Measurements from ENCODE around the gene ACAA1.

DNA sequence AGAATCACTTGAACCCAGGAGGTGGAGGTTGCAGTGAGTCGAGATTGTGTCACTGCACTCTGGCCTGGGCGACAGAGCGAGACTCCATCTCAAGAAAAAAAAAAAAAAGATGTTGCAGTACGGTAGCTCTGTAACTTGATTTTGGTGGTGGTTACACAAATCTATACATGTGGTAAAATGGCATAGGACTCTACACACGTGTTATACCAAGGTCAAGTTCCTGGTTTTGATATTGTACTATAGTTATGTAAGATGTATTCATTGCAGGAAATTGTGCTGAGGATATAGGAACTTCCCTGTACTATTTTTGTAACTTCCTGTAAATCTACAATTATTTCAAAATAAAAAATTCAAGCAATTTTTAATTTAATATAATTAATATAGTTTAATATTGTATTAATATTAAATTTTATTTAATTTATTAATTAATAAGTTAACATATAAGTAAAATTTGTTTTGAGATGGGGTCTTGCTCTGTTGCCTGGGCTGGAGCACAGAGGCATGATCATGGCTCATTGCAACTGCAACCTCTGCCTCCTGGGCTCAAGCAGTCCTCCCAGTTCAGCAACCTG is 11.5 kb upstream of the ACAA1 start:
- TF ChIP-seq ZNF274 (IDR thresholded peaks at IDR 0.05; ENCODE audit: low read depth, low read length) (no peak), SUZ12 (IDR thresholded peaks at IDR 0.05; ENCODE audit: extremely low read depth, insufficient read depth, insufficient read length) (no peak)
